ENCODE results near the gene TBC1D22A.

DNA sequence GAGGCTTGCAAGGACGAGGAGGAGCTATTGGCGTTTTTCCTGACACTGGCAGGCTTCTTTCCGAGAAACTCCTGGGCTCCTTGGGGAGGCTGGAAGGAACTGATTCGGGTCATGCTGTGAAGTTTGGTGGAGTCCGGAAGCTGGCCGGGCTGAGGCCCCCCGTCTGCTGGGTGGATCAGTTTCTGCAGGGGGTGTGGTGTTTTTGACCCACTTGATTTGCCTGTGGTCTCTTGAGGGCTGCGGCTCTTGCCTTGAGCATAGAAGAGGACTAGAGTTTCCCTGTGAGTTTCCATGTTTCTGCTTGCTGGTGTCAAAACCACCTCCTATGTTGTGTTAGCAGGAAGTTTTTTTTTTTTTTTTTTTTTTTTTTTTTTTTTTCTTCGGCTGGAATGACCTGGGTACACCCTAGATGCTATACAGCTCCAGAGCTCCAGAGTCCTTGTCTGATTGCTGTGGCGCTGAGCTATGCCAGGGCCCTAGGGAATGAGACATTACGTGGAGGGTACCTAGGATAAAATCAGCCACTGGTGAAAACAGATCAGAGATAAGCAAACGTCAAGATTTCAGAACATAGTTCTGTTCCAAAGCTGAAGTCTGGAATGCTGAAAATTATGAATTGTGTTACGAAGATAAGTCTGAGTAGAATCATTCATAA, 728 bp downstream of the TBC1D22A start:
- TF ChIP-seq TAF1 (IDR thresholded peaks at IDR 0.05; ENCODE audit: low read depth) = no peak
- TF ChIP-seq POLR2AphosphoS5 (IDR thresholded peaks at IDR 0.05) = no peak
